CD14-positive monocyte (primary cell): ENCODE data around the gene DNAJA3. TPM values are rescaled to one million over a fixed set of nuclear protein-coding genes. Genes with fewer than 3 reads are reported as not detected.

Experiments used
- DNase-seq, 3 donors: peaks; one replicate each; pipeline ENCODE4 v3.0.0-alpha.2; 2011 to 2022
- H2AFZ ChIP-seq: 2 replicates; pipeline ENCODE4 v1.6.0; 2012; ENCODE audit warnings: mild to moderate bottlenecking, low read depth, low read length, inconsistent platforms; ENCODE audit not compliant: insufficient read depth, poor library complexity, severe bottlenecking
- H3K27ac ChIP-seq, 2 donors: 1 replicate in 1 of 2; 2 replicates in 1 of 2; pipeline ENCODE4 v1.5.1; 2012 to 2013; ENCODE audit warnings: low read length in 2 of 2, control low read depth in 1 of 2, inconsistent platforms in 1 of 2, low read depth in 1 of 2, mild to moderate bottlenecking in 1 of 2
- H3K27me3 ChIP-seq, 2 donors: one replicate each; pipeline versions ENCODE4 v1.6.0 to v1.6.1; 2011 to 2013; ENCODE audit warnings: low read length in 2 of 2; ENCODE audit not compliant: control insufficient read depth in 2 of 2, insufficient read depth in 2 of 2
- H3K36me3 ChIP-seq, 2 donors: replicated peaks in 1 of 2; 1 replicate in 1 of 2; 2 replicates in 1 of 2; pipeline versions ENCODE4 v1.5.1 to v1.6.1; 2012 to 2013; ENCODE audit warnings: low read length in 2 of 2, control low read depth in 1 of 2, inconsistent platforms in 1 of 2, mild to moderate bottlenecking in 1 of 2; ENCODE audit not compliant: insufficient read depth in 2 of 2, control insufficient read depth in 1 of 2
- H3K4me1 ChIP-seq, 2 donors: 1 replicate in 1 of 2; 2 replicates in 1 of 2; pipeline versions ENCODE4 v1.5.1 to v1.6.1; 2012 to 2013; ENCODE audit warnings: low read length in 2 of 2, control low read depth in 1 of 2, inconsistent platforms in 1 of 2, mild to moderate bottlenecking in 1 of 2, moderate library complexity in 1 of 2; ENCODE audit not compliant: insufficient read depth in 2 of 2, control insufficient read depth in 1 of 2
- H3K4me2 ChIP-seq: replicated peaks from 2 replicates; pipeline ENCODE3; 2012; ENCODE audit warnings: low read length, moderate library complexity, mild to moderate bottlenecking; ENCODE audit not compliant: poor library complexity, severe bottlenecking; ENCODE audit errors: extremely low read depth
- H3K4me3 ChIP-seq, 3 experiments: fragments of 200-600 bp in 1 of 3; sonication (generic) in 1 of 3; replicated peaks in 1 of 3; 1 replicate in 2 of 3; 2 replicates in 1 of 3; pipeline ENCODE4 v1.5.1; 2011 to 2013; ENCODE audit warnings: low read length in 3 of 3, mild to moderate bottlenecking in 3 of 3, control low read depth in 2 of 3, low read depth in 2 of 3, inconsistent platforms in 1 of 3, moderate library complexity in 1 of 3
- H3K79me2 ChIP-seq: 2 replicates; pipeline ENCODE4 v1.6.0; 2012; ENCODE audit warnings: mild to moderate bottlenecking, control low read depth, inconsistent platforms, low read length, moderate library complexity; ENCODE audit not compliant: insufficient read depth
- H3K9ac ChIP-seq: 2 replicates; pipeline ENCODE4 v1.6.0; 2017; ENCODE audit warnings: low read length, mild to moderate bottlenecking; ENCODE audit not compliant: insufficient read depth, poor library complexity, severe bottlenecking
- H3K9me3 ChIP-seq, 2 donors: replicated peaks in 1 of 2; 1 replicate in 1 of 2; 2 replicates in 1 of 2; pipeline versions ENCODE4 v1.5.1 to v1.6.1; 2012 to 2013; ENCODE audit warnings: low read length in 2 of 2, control low read depth in 1 of 2; ENCODE audit not compliant: control insufficient read depth in 1 of 2, insufficient read depth in 1 of 2
- H4K20me1 ChIP-seq: 2 replicates; pipeline ENCODE4 v1.6.0; 2012; ENCODE audit warnings: mild to moderate bottlenecking, low read length, control low read depth, moderate library complexity; ENCODE audit not compliant: insufficient read depth
- H3K27ac Mint-ChIP-seq, 7 donors: one replicate each; pipeline ENCODE4 v1.8.0; 2020; ENCODE audit warnings: mild to moderate bottlenecking in 7 of 7, mixed read lengths in 7 of 7, moderate library complexity in 6 of 7, inconsistent platforms in 2 of 7
- H3K27me3 Mint-ChIP-seq, 3 donors: one replicate each; pipeline ENCODE4 v1.8.0; 2021 to 2022; ENCODE audit warnings: low read depth in 3 of 3, mild to moderate bottlenecking in 3 of 3, mixed read lengths in 3 of 3, moderate library complexity in 3 of 3, inconsistent platforms in 1 of 3
- H3K36me3 Mint-ChIP-seq, 2 donors: one replicate each; pipeline ENCODE4 v1.8.0; 2020; ENCODE audit warnings: mixed read lengths in 2 of 2, inconsistent platforms in 1 of 2, mild to moderate bottlenecking in 1 of 2
- H3K4me1 Mint-ChIP-seq: one replicate; pipeline ENCODE4 v1.8.0; 2020; ENCODE audit warnings: mild to moderate bottlenecking, mixed read lengths
- H3K4me3 Mint-ChIP-seq, 2 donors: one replicate each; pipeline ENCODE4 v1.8.0; 2020; ENCODE audit warnings: mild to moderate bottlenecking in 2 of 2, mixed read lengths in 2 of 2, moderate library complexity in 1 of 2
- H3K9me3 Mint-ChIP-seq, 7 donors: one replicate each; pipeline ENCODE4 v1.8.0; 2020 to 2022; ENCODE audit warnings: mixed read lengths in 7 of 7, mild to moderate bottlenecking in 6 of 7, moderate library complexity in 6 of 7, inconsistent platforms in 2 of 7
- CTCF ChIP-seq: fragments of 200-600 bp; IDR thresholded peaks from one replicate; pipeline ENCODE4 v1.8.0; 2022; ENCODE audit warnings: antibody characterized with exemption, mild to moderate bottlenecking
- WGBS: methylation state at CpG from one replicate; pipeline ENCODE4 v1.1.5; 2013; ENCODE audit warnings: missing lambda C conversion rate; ENCODE audit not compliant: insufficient coverage; 5-methylcytosine and 5-hydroxymethylcytosine counted together
- intact Hi-C, 2 donors: fragments of 100-400 bp; cut with micrococcal nuclease; formaldehyde crosslinking; loops; one replicate each; pipeline versions ENCODE4 v1.15.0 to v1.15.1; 2023
- polyA plus RNA-seq, 3 donors: library from polyadenylated mRNA; depleted of rRNA in 1 of 3; unstranded in 2 of 3; stranded (reverse) in 1 of 3; fragments of 300-500 nt in 2 of 3; fragments of >200 nt in 1 of 3; fragmentation: Illumina TruSeq in 2 of 3; gene quantifications; 1 replicate in 2 of 3; 2 replicates in 1 of 3; pipeline ENCODE4 v1.2.3, GENCODE V29; 2012 to 2021

The DNAJA3 gene
- polyA plus RNA-seq, 3 donors, result 17.1 to 27.9 (median 19.5) TPM

GRCh38 chr16:4407543-4408322 lies 17.9 kb upstream of the DNAJA3 start:
- no peaks in the 10 kb centered on the region for H3K9me3 Mint-ChIP-seq
- H4K20me1 ChIP-seq, result peaks cover 100% of the 10 kb centered on the region
- no peaks in the 10 kb centered on the region for H3K9me3 ChIP-seq
- H3K27me3 Mint-ChIP-seq, result peaks cover 0 to 1% (median 0%) of the 10 kb centered on the region in 3 donors
- H3K4me2 ChIP-seq, result no peak overlapping the region
- H3K36me3 Mint-ChIP-seq, result peaks cover 63 to 96% of the 10 kb centered on the region in 2 donors
- H3K27me3 ChIP-seq, result no peaks in the 10 kb centered on the region
- peaks cover 2% of the 10 kb centered on the region for H3K4me1 Mint-ChIP-seq
- no peak overlapping the region for H2AFZ ChIP-seq
- no peak overlapping the region for H3K9ac ChIP-seq
- H3K79me2 ChIP-seq, result peaks cover 70% of the 10 kb centered on the region
- no peak for DNase-seq
- H3K36me3 ChIP-seq, result peaks cover 92 to 100% of the 10 kb centered on the region in 2 donors
- no peak for TF ChIP-seq CTCF
- no peak overlapping the region for H3K27ac Mint-ChIP-seq
- H3K27ac ChIP-seq, result no peak overlapping the region
- H3K4me3 ChIP-seq, result no peak overlapping the region
- intact Hi-C loops, result no loop called here
- no peak overlapping the region for H3K4me3 Mint-ChIP-seq
- H3K4me1 ChIP-seq, result peaks cover 0 to 5% of the 10 kb centered on the region in 2 donors
- 95% methylated on average over 19 of the region's 22 CpGs for WGBS

GRCh38 chr16:4408323-4408690 lies 17.4 kb upstream of the DNAJA3 start:
- Mint-ChIP-seq H3K4me1 (peaks cover 2% of the 10 kb centered on the region), H3K4me3 (no peak overlapping the region), H3K36me3 (peaks cover 69 to 99% of the 10 kb centered on the region in 2 donors), H3K9me3 (no peaks in the 10 kb centered on the region), H3K27me3 (peaks cover 0 to 1% (median 0%) of the 10 kb centered on the region in 3 donors), H3K27ac (no peak overlapping the region)
- Histone ChIP-seq H3K9me3 (no peaks in the 10 kb centered on the region), H3K4me1 (no peaks in the 10 kb centered on the region), H3K4me2 (no peak overlapping the region), H3K27ac (no peak overlapping the region), H3K36me3 (peaks cover 92 to 100% of the 10 kb centered on the region in 2 donors), H2AFZ (no peak overlapping the region), H3K27me3 (no peaks in the 10 kb centered on the region), H4K20me1 (peaks cover 100% of the 10 kb centered on the region), H3K9ac (no peak overlapping the region), H3K4me3 (no peak overlapping the region), H3K79me2 (peaks cover 70% of the 10 kb centered on the region)
- intact Hi-C loops, result no loop called here
- no peak for TF ChIP-seq CTCF
- DNase-seq, result no peak
- WGBS, result 85% methylated on average over 10 of the region's 10 CpGs
